Panc1 (cell line): ENCODE data around the gene MBNL2. TPM values are rescaled to one million over a fixed set of nuclear protein-coding genes. Genes with fewer than 3 reads are reported as not detected.

Source experiments
- ATAC-seq: fragments of 200-7000 bp; cut with Tn5 transposase; 2 replicates; pipeline ENCODE4 v1.9.1; 2020; ENCODE audit warnings: mild to moderate bottlenecking, moderate library complexity
- BruUV-seq: library from RNA; stranded (reverse); fragments of 400-500 nt; replicated peaks from 2 replicates; lab custom pipeline; 2021; lab: Mats Ljungman, UMichigan
- CTCF ChIA-PET: fragments of 300-600 bp; sonication (Branson Sonifier 250); formaldehyde crosslinking; loops from one replicate; lab custom pipeline; 2022; ENCODE audit warnings: antibody characterized with exemption; lab: Charles Lee
- POLR2A ChIA-PET: fragments of 300-600 bp; sonication (Branson Sonifier 250); formaldehyde crosslinking; loops from one replicate; lab custom pipeline; 2022; ENCODE audit warnings: antibody characterized with exemption; lab: Charles Lee
- DNase-seq: peaks from one replicate; pipeline ENCODE4 v3.0.0-alpha.2; 2010; ENCODE audit warnings: low read depth, low spot score
- H3K27ac ChIP-seq: 2 replicates; pipeline ENCODE4 v1.5.1; 2011; ENCODE audit warnings: mild to moderate bottlenecking, low read length, inconsistent platforms
- H3K27me3 ChIP-seq: fragments of 200-500 bp; sonication (Bioruptor generic); 2 replicates; pipeline ENCODE4 v1.6.0; 2014; ENCODE audit warnings: low read length, inconsistent platforms; ENCODE audit not compliant: control insufficient read depth, insufficient read depth
- H3K36me3 ChIP-seq: fragments of 200-500 bp; sonication (Bioruptor generic); 2 replicates; pipeline ENCODE4 v1.5.1; 2014; ENCODE audit warnings: inconsistent platforms, mild to moderate bottlenecking, low read length, moderate library complexity; ENCODE audit not compliant: control insufficient read depth, insufficient read depth
- H3K4me1 ChIP-seq: 2 replicates; pipeline ENCODE4 v1.5.1; 2011; ENCODE audit warnings: inconsistent platforms, mild to moderate bottlenecking, low read length, moderate library complexity; ENCODE audit not compliant: control insufficient read depth, insufficient read depth
- H3K4me3 ChIP-seq, 2 experiments: 2 replicates each; pipeline ENCODE4 v1.5.1; 2011 to 2012; ENCODE audit warnings: low read depth in 2 of 2, low read length in 2 of 2, mild to moderate bottlenecking in 2 of 2, inconsistent platforms in 1 of 2, moderate library complexity in 1 of 2
- H3K9me3 ChIP-seq: fragments of 200-500 bp; sonication (Bioruptor generic); 2 replicates; pipeline ENCODE4 v1.5.1; 2014; ENCODE audit warnings: low read depth, mild to moderate bottlenecking, inconsistent platforms, low read length, moderate library complexity; ENCODE audit not compliant: control insufficient read depth, insufficient read depth
- POLR2AphosphoS5 ChIP-seq: IDR thresholded peaks from 2 replicates; pipeline ENCODE4 v1.6.1; 2012; ENCODE audit warnings: mild to moderate bottlenecking, low read depth, low read length, moderate library complexity
- SIN3A ChIP-seq: IDR thresholded peaks from 2 replicates; pipeline ENCODE4 v1.6.1; 2012; ENCODE audit warnings: low read depth, mild to moderate bottlenecking, low read length, moderate library complexity, borderline replicate concordance; ENCODE audit not compliant: insufficient read depth
- TCF7L2 ChIP-seq: IDR thresholded peaks from 2 replicates; pipeline ENCODE4 v1.6.1; 2011; ENCODE audit warnings: mild to moderate bottlenecking, low read depth, low read length, inconsistent platforms
- in situ Hi-C: cut with HindIII; loops from 2 replicates; pipeline ENCODE4 v1.10.0; 2016; ENCODE audit warnings: low sequenced_read_pairs, low pct_unique_long_range_greater_than_20kb
- intact Hi-C: fragments of 100-400 bp; cut with micrococcal nuclease; formaldehyde crosslinking; loops from one replicate; pipeline ENCODE4 v1.10.0; 2022; ENCODE audit not compliant: unreplicated experiment
- total RNA-seq: library from RNA; stranded (reverse); gene quantifications from one replicate; pipeline ENCODE4 v1.2.1, GENCODE V29; 2021; ENCODE audit not compliant: unreplicated experiment
- TF ChIP-seq, protein P1 (sequence below): fragments of 450-650 bp; IDR thresholded peaks from 2 replicates; pipeline ENCODE4 v1.5.1; 2017; ENCODE audit warnings: mild to moderate bottlenecking
- TF ChIP-seq, protein P2 (sequence below), 2 experiments: IDR thresholded peaks; 2 replicates each; pipeline ENCODE4 v1.6.1; 2011 to 2012; ENCODE audit warnings: low read depth in 2 of 2, control low read depth in 1 of 2, low read length in 1 of 2, mild to moderate bottlenecking in 1 of 2, moderate library complexity in 1 of 2; ENCODE audit not compliant: insufficient read depth in 1 of 2

The MBNL2 gene
- total RNA-seq, 1 experiment from 2014 or later = 103 TPM

DNA sequence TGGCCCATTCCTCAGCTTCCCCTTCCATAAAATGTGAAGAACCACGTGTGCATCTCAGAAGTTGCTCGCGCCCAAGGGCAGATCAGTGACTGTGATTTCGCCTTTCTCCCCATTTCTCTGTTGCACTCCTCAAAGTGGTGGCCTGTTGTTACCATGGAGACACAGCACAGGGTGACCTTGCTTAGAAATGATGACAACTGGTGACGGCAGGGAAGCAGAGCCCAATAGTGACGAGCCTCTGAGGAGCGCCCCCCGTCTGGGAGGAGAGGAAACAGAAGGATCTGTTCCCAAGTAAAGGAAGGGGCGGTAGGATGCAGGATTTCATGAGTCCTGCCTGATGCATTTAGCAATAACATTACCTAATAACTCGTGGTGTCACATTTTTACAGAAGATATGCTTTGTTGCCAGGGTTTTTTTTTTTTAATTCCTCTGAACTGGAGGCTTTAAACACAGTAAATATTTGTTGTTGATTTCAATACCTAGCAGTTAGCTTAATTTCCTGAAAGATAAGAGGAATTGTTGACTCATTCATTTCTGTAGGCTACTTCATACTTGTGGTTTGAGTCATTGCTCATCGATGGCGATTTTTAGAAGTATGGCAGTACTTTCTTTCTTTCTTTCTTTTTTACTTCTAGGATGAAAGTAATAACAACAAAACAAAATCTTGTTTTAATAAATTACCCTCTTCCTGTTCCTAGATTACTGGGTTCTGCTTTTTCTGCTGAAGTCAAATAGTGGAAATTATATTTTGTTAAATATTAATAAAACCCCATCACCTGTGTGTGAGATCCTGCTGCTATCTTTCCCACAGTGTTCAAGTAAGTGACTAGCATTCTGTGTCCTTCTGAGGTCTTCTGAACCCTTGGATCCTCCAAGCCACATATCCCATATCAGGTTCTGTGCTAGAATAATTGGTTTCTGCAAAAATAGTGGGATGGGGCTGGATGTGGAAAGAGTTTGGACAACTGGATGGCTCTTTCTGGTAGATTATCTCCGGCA, 36.0 kb downstream of the MBNL2 start:
- Histone ChIP-seq H3K27me3 (no peaks in the 10 kb centered on the region), H3K27ac (peak overlapping the region; percentile 100), H3K4me1 (peaks cover 99% of the 10 kb centered on the region), H3K36me3 (peaks cover 3% of the 10 kb centered on the region), H3K9me3 (no peaks in the 10 kb centered on the region), H3K4me3 (no peak overlapping the region)
- intact Hi-C loops = no loop called here
- CTCF ChIA-PET = interaction anchor here (0.5 kb wide), 1 partner anchor 15 kb away, joined by 3 read pairs; no protein-coding TSS in a partner anchor
- DNase-seq (no peak), ATAC-seq (peak; percentile 56)
- POLR2A ChIA-PET = interaction anchor here (0.6 to 1.0 kb wide), 3 partner anchors 8 to 13 kb away, joined by 3 to 4 read pairs (median 3); no protein-coding TSS in a partner anchor
- TF ChIP-seq TCF7L2 (peak; percentile 63), POLR2AphosphoS5 (peak; percentile 30), SIN3A (no peak)
- TF ChIP-seq, protein P1, sequence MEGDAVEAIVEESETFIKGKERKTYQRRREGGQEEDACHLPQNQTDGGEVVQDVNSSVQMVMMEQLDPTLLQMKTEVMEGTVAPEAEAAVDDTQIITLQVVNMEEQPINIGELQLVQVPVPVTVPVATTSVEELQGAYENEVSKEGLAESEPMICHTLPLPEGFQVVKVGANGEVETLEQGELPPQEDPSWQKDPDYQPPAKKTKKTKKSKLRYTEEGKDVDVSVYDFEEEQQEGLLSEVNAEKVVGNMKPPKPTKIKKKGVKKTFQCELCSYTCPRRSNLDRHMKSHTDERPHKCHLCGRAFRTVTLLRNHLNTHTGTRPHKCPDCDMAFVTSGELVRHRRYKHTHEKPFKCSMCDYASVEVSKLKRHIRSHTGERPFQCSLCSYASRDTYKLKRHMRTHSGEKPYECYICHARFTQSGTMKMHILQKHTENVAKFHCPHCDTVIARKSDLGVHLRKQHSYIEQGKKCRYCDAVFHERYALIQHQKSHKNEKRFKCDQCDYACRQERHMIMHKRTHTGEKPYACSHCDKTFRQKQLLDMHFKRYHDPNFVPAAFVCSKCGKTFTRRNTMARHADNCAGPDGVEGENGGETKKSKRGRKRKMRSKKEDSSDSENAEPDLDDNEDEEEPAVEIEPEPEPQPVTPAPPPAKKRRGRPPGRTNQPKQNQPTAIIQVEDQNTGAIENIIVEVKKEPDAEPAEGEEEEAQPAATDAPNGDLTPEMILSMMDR = peak; percentile 40
- TF ChIP-seq, protein P2, sequence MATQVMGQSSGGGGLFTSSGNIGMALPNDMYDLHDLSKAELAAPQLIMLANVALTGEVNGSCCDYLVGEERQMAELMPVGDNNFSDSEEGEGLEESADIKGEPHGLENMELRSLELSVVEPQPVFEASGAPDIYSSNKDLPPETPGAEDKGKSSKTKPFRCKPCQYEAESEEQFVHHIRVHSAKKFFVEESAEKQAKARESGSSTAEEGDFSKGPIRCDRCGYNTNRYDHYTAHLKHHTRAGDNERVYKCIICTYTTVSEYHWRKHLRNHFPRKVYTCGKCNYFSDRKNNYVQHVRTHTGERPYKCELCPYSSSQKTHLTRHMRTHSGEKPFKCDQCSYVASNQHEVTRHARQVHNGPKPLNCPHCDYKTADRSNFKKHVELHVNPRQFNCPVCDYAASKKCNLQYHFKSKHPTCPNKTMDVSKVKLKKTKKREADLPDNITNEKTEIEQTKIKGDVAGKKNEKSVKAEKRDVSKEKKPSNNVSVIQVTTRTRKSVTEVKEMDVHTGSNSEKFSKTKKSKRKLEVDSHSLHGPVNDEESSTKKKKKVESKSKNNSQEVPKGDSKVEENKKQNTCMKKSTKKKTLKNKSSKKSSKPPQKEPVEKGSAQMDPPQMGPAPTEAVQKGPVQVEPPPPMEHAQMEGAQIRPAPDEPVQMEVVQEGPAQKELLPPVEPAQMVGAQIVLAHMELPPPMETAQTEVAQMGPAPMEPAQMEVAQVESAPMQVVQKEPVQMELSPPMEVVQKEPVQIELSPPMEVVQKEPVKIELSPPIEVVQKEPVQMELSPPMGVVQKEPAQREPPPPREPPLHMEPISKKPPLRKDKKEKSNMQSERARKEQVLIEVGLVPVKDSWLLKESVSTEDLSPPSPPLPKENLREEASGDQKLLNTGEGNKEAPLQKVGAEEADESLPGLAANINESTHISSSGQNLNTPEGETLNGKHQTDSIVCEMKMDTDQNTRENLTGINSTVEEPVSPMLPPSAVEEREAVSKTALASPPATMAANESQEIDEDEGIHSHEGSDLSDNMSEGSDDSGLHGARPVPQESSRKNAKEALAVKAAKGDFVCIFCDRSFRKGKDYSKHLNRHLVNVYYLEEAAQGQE (IDR thresholded peaks at IDR 0.05; ENCODE audit: insufficient read depth in 1 of 2, low read depth in 2 of 2, low read length in 1 of 2) = no peak
- no TSS peak for BruUV-seq
- in situ Hi-C loops = no loop called here

DNA sequence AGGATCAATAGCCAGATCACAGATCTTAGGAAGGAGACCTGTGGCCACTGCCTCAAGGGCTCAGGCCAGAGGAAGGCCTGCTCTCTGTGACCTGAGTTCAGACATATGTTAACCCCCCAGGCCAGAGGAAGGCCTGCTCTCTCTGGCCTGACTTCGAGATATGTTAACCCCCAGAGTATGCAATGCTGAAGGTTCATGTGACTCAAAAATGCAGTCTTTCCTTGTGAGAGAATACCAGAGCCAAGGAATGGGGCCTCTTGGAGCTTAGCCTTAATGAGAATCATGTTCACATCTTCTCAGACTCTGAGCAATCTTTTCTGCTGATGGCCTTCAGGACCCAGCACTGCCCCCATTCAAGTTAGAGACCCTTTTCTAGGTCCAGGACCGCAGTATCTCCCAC, 36.7 kb downstream of the MBNL2 start:
- H3K27me3 ChIP-seq = no peaks in the 10 kb centered on the region
- CTCF ChIA-PET = no interaction called here
- no peak overlapping the region for H3K4me3 ChIP-seq

More for the DNA sequence above, 36.7 kb downstream of the MBNL2 start:
- BruUV-seq = no TSS peak
- intact Hi-C loops (no loop called here), in situ Hi-C loops (no loop called here)
- H3K27ac ChIP-seq = peak overlapping the region; percentile 100
- no peak for ATAC-seq
- 0 out of 2 replicates have a peak, but pooled peaks have one; percentile 30 for TF ChIP-seq POLR2AphosphoS5
- no peak for TF ChIP-seq SIN3A
- POLR2A ChIA-PET = no interaction called here
- H3K36me3 ChIP-seq = peaks cover 3% of the 10 kb centered on the region; the same call in 1 of the 2 replicates
- no peaks in the 10 kb centered on the region for H3K9me3 ChIP-seq
- peaks cover 97% of the 10 kb centered on the region for H3K4me1 ChIP-seq
- DNase-seq = no peak
